MM.1S (cell line): ENCODE results near the gene FARP2.

Experiments
- DNase-seq: peaks from one replicate; pipeline ENCODE4 v3.0.0-alpha.2; 2015
- H2AFZ ChIP-seq: fragments of 300-600 bp; sonication (generic); 2 replicates; pipeline ENCODE4 v1.6.0; 2016; ENCODE audit warnings: antibody characterized with exemption, low read length
- H3F3A ChIP-seq: fragments of 300-600 bp; sonication (generic); 2 replicates; pipeline ENCODE4 v1.6.1; 2016; ENCODE audit warnings: mild to moderate bottlenecking, antibody characterized with exemption, low read length, moderate library complexity, mixed read lengths; ENCODE audit not compliant: insufficient read depth
- H3K27ac ChIP-seq: fragments of 300-600 bp; sonication (generic); 2 replicates; pipeline ENCODE4 v1.5.1; 2016; ENCODE audit warnings: mild to moderate bottlenecking, low read length
- H3K27me3 ChIP-seq: fragments of 300-600 bp; sonication (generic); replicated peaks from 2 replicates; pipeline ENCODE4 v1.6.0; 2016; ENCODE audit warnings: low read length; ENCODE audit not compliant: insufficient read depth
- H3K36me3 ChIP-seq: fragments of 300-600 bp; sonication (generic); replicated peaks from 2 replicates; pipeline ENCODE4 v1.6.1; 2016; ENCODE audit warnings: mild to moderate bottlenecking, low read length, mixed read lengths; ENCODE audit not compliant: insufficient read depth
- H3K4me1 ChIP-seq: fragments of 300-600 bp; sonication (generic); 2 replicates; pipeline ENCODE4 v1.6.1; 2016; ENCODE audit warnings: low read length, mixed read lengths
- H3K4me2 ChIP-seq: fragments of 300-600 bp; sonication (generic); 2 replicates; pipeline ENCODE4 v1.6.0; 2016; ENCODE audit warnings: low read depth, low read length
- H3K4me3 ChIP-seq: fragments of 300-600 bp; sonication (generic); 2 replicates; pipeline ENCODE4 v1.5.1; 2016; ENCODE audit warnings: low read length, mixed read lengths
- H3K79me2 ChIP-seq: fragments of 300-600 bp; sonication (generic); 2 replicates; pipeline ENCODE4 v1.6.1; 2016; ENCODE audit warnings: mixed run types, low read length, mixed read lengths
- H3K9ac ChIP-seq: fragments of 300-600 bp; sonication (generic); 2 replicates; pipeline ENCODE4 v1.6.1; 2016; ENCODE audit warnings: low read length, mixed read lengths
- H3K9me2 ChIP-seq: fragments of 300-600 bp; sonication (generic); replicated peaks from 2 replicates; pipeline ENCODE4 v1.6.1; 2016; ENCODE audit warnings: mild to moderate bottlenecking, low read length, mixed read lengths; ENCODE audit not compliant: insufficient read depth
- H3K9me3 ChIP-seq: fragments of 300-600 bp; sonication (generic); replicated peaks from 2 replicates; pipeline ENCODE4 v1.6.1; 2016; ENCODE audit warnings: mild to moderate bottlenecking, low read length, mixed read lengths; ENCODE audit not compliant: insufficient read depth
- H4K20me1 ChIP-seq: fragments of 300-600 bp; sonication (generic); 2 replicates; pipeline ENCODE4 v1.6.1; 2016; ENCODE audit warnings: mild to moderate bottlenecking, low read length, moderate library complexity, mixed read lengths; ENCODE audit not compliant: insufficient read depth
- EZH2 ChIP-seq: fragments of 300-600 bp; sonication (generic); optimal IDR thresholded peaks from 2 replicates; pipeline ENCODE3; 2017; ENCODE audit warnings: low read depth, mild to moderate bottlenecking, antibody characterized with exemption, low read length, mixed read lengths
- EZH2phosphoT487 ChIP-seq: fragments of 300-600 bp; sonication (generic); IDR thresholded peaks from 2 replicates; pipeline ENCODE4 v1.6.1; 2018; ENCODE audit warnings: antibody characterized with exemption, low read length
- TF ChIP-seq, protein P1 (sequence below): fragments of 300-600 bp; sonication (generic); IDR thresholded peaks from 2 replicates; pipeline ENCODE4 v1.5.1; 2016; ENCODE audit warnings: antibody characterized with exemption, low read length, mixed read lengths

The FARP2 gene

DNA sequence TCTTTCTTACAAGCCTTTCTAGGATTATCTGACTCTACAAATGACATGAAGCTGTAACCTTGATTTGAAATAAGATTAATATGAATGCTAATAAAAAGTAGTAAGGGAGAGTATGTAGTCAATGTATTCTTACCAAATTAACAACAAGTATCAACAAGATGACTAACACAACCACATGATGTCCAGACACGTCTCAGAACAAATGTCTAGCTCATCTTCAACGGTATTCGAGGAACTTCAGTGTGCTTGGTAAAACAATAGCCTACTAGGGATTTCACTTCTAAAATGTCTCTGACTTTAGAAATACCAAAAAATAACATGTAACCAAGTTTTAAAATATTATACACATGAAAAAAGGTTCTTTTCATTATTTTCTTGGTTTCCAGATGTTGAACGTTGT is 44.0 kb upstream of the FARP2 start:
- Histone ChIP-seq H3F3A (peaks cover 33% of the 10 kb centered on the region), H4K20me1 (no peaks in the 10 kb centered on the region), H3K9me3 (no peaks in the 10 kb centered on the region), H3K4me3 (no peak overlapping the region), H3K4me2 (no peak overlapping the region), H3K79me2 (peaks cover 89% of the 10 kb centered on the region), H3K36me3 (no peaks in the 10 kb centered on the region), H3K27ac (no peak overlapping the region), H2AFZ (no peak overlapping the region), H3K27me3 (no peaks in the 10 kb centered on the region), H3K9ac (no peak overlapping the region), H3K4me1 (peaks cover 58% of the 10 kb centered on the region), H3K9me2 (no peaks in the 10 kb centered on the region)
- DNase-seq: no peak
- no peak for TF ChIP-seq EZH2phosphoT487
- TF ChIP-seq EZH2: no peak
- TF ChIP-seq, protein P1, sequence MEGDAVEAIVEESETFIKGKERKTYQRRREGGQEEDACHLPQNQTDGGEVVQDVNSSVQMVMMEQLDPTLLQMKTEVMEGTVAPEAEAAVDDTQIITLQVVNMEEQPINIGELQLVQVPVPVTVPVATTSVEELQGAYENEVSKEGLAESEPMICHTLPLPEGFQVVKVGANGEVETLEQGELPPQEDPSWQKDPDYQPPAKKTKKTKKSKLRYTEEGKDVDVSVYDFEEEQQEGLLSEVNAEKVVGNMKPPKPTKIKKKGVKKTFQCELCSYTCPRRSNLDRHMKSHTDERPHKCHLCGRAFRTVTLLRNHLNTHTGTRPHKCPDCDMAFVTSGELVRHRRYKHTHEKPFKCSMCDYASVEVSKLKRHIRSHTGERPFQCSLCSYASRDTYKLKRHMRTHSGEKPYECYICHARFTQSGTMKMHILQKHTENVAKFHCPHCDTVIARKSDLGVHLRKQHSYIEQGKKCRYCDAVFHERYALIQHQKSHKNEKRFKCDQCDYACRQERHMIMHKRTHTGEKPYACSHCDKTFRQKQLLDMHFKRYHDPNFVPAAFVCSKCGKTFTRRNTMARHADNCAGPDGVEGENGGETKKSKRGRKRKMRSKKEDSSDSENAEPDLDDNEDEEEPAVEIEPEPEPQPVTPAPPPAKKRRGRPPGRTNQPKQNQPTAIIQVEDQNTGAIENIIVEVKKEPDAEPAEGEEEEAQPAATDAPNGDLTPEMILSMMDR: no peak

DNA sequence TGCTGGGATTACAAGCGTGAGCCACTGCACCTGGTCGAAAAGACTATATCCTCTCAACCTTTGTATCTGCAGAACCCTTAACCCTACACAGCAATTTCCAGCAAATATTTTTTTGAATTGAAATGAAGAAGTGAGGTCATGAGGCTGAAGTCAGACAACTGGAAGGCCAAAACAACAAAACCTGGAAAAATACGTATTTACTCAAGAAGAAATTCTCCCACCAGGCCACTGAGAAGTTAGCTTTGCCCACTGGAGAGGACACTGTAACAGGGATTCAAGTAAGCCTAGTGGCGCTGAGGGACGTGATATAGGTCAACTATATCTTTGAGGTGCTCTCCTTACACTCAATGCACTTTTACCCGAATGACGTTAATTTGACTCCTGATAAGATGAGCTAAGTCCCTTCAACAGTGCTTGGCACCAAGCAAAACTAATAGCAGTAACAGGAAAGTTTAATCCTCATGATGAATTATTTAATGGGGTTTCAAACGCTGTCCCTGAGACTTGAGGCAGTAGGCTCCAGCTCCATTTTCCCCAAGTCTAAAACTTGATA is 42.5 kb upstream of the FARP2 start:
- H3K9ac ChIP-seq: no peak overlapping the region
- no peak overlapping the region for H2AFZ ChIP-seq

DNA sequence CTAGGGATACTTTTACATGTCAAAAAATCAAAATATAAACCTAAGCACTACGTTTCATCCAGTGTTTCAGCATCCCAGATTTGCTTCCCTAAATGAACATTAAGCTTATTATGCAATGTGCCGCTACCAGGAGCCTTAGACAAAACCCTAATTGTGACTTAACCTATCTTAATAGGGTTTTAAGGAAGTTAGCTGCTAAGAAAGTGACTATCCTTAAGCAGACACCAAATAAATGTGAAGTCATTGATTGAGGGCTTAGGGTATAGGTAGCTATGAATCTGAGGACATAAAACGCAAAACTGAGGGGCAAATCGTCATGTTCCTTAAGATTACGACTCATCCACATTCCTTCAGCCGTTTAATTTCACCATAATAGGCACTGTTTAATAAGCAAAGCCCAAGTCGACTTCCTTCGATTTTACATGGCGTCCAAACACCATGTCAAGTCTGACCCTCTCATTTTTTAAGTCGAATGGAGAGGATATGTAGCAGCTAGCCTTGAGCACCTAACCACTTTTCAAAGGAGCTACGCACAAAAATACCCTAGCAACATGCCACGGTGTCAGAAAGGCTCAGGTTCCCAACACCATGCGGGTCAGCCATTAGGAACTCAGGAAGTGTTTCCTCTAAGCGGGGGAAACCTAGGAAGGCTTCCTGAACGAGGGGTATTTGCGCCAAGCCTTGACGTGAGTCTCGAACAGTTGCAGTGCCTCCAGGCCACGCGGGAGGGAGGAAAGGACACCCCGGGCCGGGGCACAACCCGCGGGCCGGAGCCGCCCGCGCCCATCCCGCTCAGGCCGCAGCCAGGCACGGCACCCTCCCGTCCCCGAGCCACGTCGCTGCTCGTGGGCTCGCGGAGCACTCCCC is 41.6 kb upstream of the FARP2 start:
- TF ChIP-seq EZH2phosphoT487 (no peak), EZH2 (no peak)
- TF ChIP-seq, protein P1: no peak
- Histone ChIP-seq H3K4me3 (peak overlapping the region; percentile 89), H3K79me2 (peaks cover 91% of the 10 kb centered on the region), H3K9me3 (no peaks in the 10 kb centered on the region), H4K20me1 (no peaks in the 10 kb centered on the region), H3K9ac (peak overlapping the region; percentile 100), H3F3A (peaks cover 25% of the 10 kb centered on the region), H3K4me2 (peak overlapping the region; percentile 80), H3K9me2 (no peaks in the 10 kb centered on the region), H3K4me1 (peaks cover 56% of the 10 kb centered on the region), H3K27me3 (no peaks in the 10 kb centered on the region), H2AFZ (peak overlapping the region; percentile 48; the same call in 1 of the 2 replicates), H3K36me3 (no peaks in the 10 kb centered on the region), H3K27ac (peak overlapping the region; percentile 98)
- DNase-seq: no peak

More for the DNA sequence above, 42.5 kb upstream of the FARP2 start:
- DNase-seq: no peak
- TF ChIP-seq EZH2phosphoT487 (no peak), EZH2 (no peak)
- TF ChIP-seq, protein P1: no peak
- Histone ChIP-seq H3K27me3 (no peaks in the 10 kb centered on the region), H3K4me3 (peak overlapping the region; percentile 89; the same call in 1 of the 2 replicates), H3K4me1 (peaks cover 63% of the 10 kb centered on the region), H3K79me2 (peaks cover 91% of the 10 kb centered on the region), H3K27ac (no peak overlapping the region), H3K4me2 (peak overlapping the region; percentile 80), H3F3A (peaks cover 30% of the 10 kb centered on the region), H3K36me3 (no peaks in the 10 kb centered on the region), H3K9me3 (no peaks in the 10 kb centered on the region), H3K9me2 (no peaks in the 10 kb centered on the region), H4K20me1 (no peaks in the 10 kb centered on the region)
